SJSA1 (cell line): Measurements from ENCODE around the gene PRSS22. TPM values are rescaled to one million over a fixed set of nuclear protein-coding genes. Genes with fewer than 3 reads are reported as not detected.

Source experiments
- DNase-seq, 2 experiments: peaks; one replicate each; pipeline ENCODE4 v3.0.0-alpha.2; 2015 to 2020; ENCODE audit warnings: low spot score in 2 of 2, low read depth in 1 of 2
- H3K27ac ChIP-seq: fragments of 250-450 bp; sonication (Bioruptor Pico); 2 replicates; pipeline ENCODE4 v1.5.1; 2020; ENCODE audit warnings: mild to moderate bottlenecking, moderate library complexity
- H3K27me3 ChIP-seq: fragments of 250-450 bp; sonication (Bioruptor Pico); replicated peaks from 2 replicates; pipeline ENCODE4 v1.5.1; 2020; ENCODE audit warnings: mild to moderate bottlenecking, moderate library complexity
- H3K36me3 ChIP-seq: fragments of 250-450 bp; sonication (Bioruptor Pico); 2 replicates; pipeline ENCODE4 v1.5.1; 2020; ENCODE audit warnings: mild to moderate bottlenecking
- H3K4me1 ChIP-seq: fragments of 250-450 bp; sonication (Bioruptor Pico); replicated peaks from 2 replicates; pipeline ENCODE4 v1.6.1; 2021; ENCODE audit warnings: mild to moderate bottlenecking
- H3K4me3 ChIP-seq: fragments of 250-450 bp; sonication (Bioruptor Pico); 2 replicates; pipeline ENCODE4 v1.5.1; 2020; ENCODE audit warnings: mild to moderate bottlenecking
- H3K9me3 ChIP-seq: fragments of 250-450 bp; sonication (Bioruptor Pico); replicated peaks from 2 replicates; pipeline ENCODE4 v1.5.1; 2020; ENCODE audit warnings: mild to moderate bottlenecking
- total RNA-seq: library from RNA; depleted of rRNA; stranded (reverse); fragments of >200 nt; shearing (Covaris generic); gene quantifications from 2 replicates; pipeline ENCODE4 v1.2.3, GENCODE V29; 2014; rRNA removed

PRSS22 gene
- total RNA-seq, 1 experiment from 2014 or later = not detected

- no peak overlapping the region for H3K27ac ChIP-seq
- no peaks in the 10 kb centered on the region for H3K36me3 ChIP-seq
- peaks cover 31% of the 10 kb centered on the region for H3K27me3 ChIP-seq
- no peak overlapping the region for H3K4me3 ChIP-seq
- DNase-seq = peak in 1 of 2 experiments; percentile 35
- no peaks in the 10 kb centered on the region for H3K4me1 ChIP-seq
- H3K9me3 ChIP-seq = no peaks in the 10 kb centered on the region
Measured at GRCh38 chr16:2815299-2815771, 42.6 kb downstream of the PRSS22 start.

- H3K27me3 ChIP-seq = peaks cover 30% of the 10 kb centered on the region
- no peaks in the 10 kb centered on the region for H3K4me1 ChIP-seq
- no peak overlapping the region for H3K27ac ChIP-seq
- H3K4me3 ChIP-seq = no peak overlapping the region
- H3K9me3 ChIP-seq = no peaks in the 10 kb centered on the region
- peak in 1 of 2 experiments; percentile 38 for DNase-seq
- no peaks in the 10 kb centered on the region for H3K36me3 ChIP-seq
Measured at GRCh38 chr16:2814551-2815298, 43.2 kb downstream of the PRSS22 start.

GRCh38 chr16:2813771-2814221 lies 44.2 kb downstream of the PRSS22 start:
- Histone ChIP-seq H3K27me3 (peaks cover 22% of the 10 kb centered on the region), H3K4me3 (no peak overlapping the region), H3K27ac (no peak overlapping the region), H3K4me1 (no peaks in the 10 kb centered on the region), H3K36me3 (no peaks in the 10 kb centered on the region), H3K9me3 (no peaks in the 10 kb centered on the region)
- DNase-seq = peak in 1 of 2 experiments; percentile 35

- Histone ChIP-seq H3K4me3 (no peak overlapping the region), H3K36me3 (no peaks in the 10 kb centered on the region), H3K27me3 (peaks cover 21% of the 10 kb centered on the region), H3K4me1 (no peaks in the 10 kb centered on the region), H3K9me3 (no peaks in the 10 kb centered on the region; the same call in 1 of the 2 replicates), H3K27ac (no peak overlapping the region)
- DNase-seq = peak in 1 of 2 experiments; percentile 33
Measured at GRCh38 chr16:2811703-2812471, 46.1 kb downstream of the PRSS22 start.

GRCh38 chr16:2810651-2811050 lies 47.3 kb downstream of the PRSS22 start:
- H3K4me3 ChIP-seq = no peak overlapping the region
- peak in 1 of 2 experiments; percentile 26 for DNase-seq
- H3K27me3 ChIP-seq = peaks cover 16% of the 10 kb centered on the region
- no peak overlapping the region for H3K27ac ChIP-seq
- H3K36me3 ChIP-seq = no peaks in the 10 kb centered on the region
- no peaks in the 10 kb centered on the region; the same call in 1 of the 2 replicates for H3K9me3 ChIP-seq
- H3K4me1 ChIP-seq = no peaks in the 10 kb centered on the region

- H3K4me1 ChIP-seq = no peaks in the 10 kb centered on the region
- H3K4me3 ChIP-seq = no peak overlapping the region
- no peak overlapping the region for H3K27ac ChIP-seq
- no peaks in the 10 kb centered on the region; the same call in none of the 2 replicates for H3K9me3 ChIP-seq
- no peak for DNase-seq
- no peaks in the 10 kb centered on the region for H3K36me3 ChIP-seq
- H3K27me3 ChIP-seq = peaks cover 10% of the 10 kb centered on the region
Measured at GRCh38 chr16:2809149-2809760, 48.7 kb downstream of the PRSS22 start.

- Histone ChIP-seq H3K9me3 (peaks cover 7% of the 10 kb centered on the region), H3K27ac (no peak overlapping the region), H3K4me1 (no peaks in the 10 kb centered on the region), H3K4me3 (no peak overlapping the region), H3K36me3 (no peaks in the 10 kb centered on the region), H3K27me3 (peaks cover 10% of the 10 kb centered on the region)
- DNase-seq = no peak
Measured at GRCh38 chr16:2808181-2808580, 49.8 kb downstream of the PRSS22 start.

GRCh38 chr16:2806286-2806685 lies 51.7 kb downstream of the PRSS22 start:
- Histone ChIP-seq H3K27ac (no peak overlapping the region), H3K27me3 (peaks cover 3% of the 10 kb centered on the region), H3K4me3 (no peak overlapping the region), H3K4me1 (no peaks in the 10 kb centered on the region), H3K36me3 (no peaks in the 10 kb centered on the region), H3K9me3 (peaks cover 7% of the 10 kb centered on the region)
- DNase-seq = no peak

GRCh38 chr16:2804728-2805127 lies 53.2 kb downstream of the PRSS22 start:
- peaks cover 7% of the 10 kb centered on the region for H3K9me3 ChIP-seq
- no peak overlapping the region for H3K4me3 ChIP-seq
- H3K36me3 ChIP-seq = no peaks in the 10 kb centered on the region
- H3K27me3 ChIP-seq = peaks cover 9% of the 10 kb centered on the region
- no peak overlapping the region for H3K27ac ChIP-seq
- H3K4me1 ChIP-seq = no peaks in the 10 kb centered on the region
- no peak for DNase-seq

- Histone ChIP-seq H3K4me1 (no peaks in the 10 kb centered on the region), H3K27ac (no peak overlapping the region), H3K9me3 (peaks cover 7% of the 10 kb centered on the region), H3K36me3 (no peaks in the 10 kb centered on the region), H3K27me3 (peaks cover 9% of the 10 kb centered on the region), H3K4me3 (no peak overlapping the region)
- DNase-seq = no peak
Measured at GRCh38 chr16:2803545-2804195, 54.3 kb downstream of the PRSS22 start.

Other genes with a start within 250 kb of the PRSS22 start
- 57.7 and 95.0 TPM in 2 replicates for gene KCTD5, start 175.6 kb downstream of the PRSS22 start, total RNA-seq
- 0.37 TPM in 1 of 2 replicates, not detected in the other for gene PRSS27, start 137.9 kb downstream of the PRSS22 start, total RNA-seq
- 45.0 and 49.1 TPM in 2 replicates for gene SRRM2, start 105.5 kb downstream of the PRSS22 start, total RNA-seq
- gene ELOB, start 80.9 kb downstream of the PRSS22 start, total RNA-seq = 311 and 727 TPM in 2 replicates
- not detected in 2 replicates for gene PRSS33, start 70.6 kb downstream of the PRSS22 start, total RNA-seq
- gene PRSS41, start 59.7 kb downstream of the PRSS22 start, total RNA-seq = not detected in 2 replicates
- not detected in 2 replicates for gene PRSS21, start 40.9 kb downstream of the PRSS22 start, total RNA-seq
- 0.11 and 0.53 TPM in 2 replicates for gene ZG16B, start 27.9 kb downstream of the PRSS22 start, total RNA-seq
- 72.0 and 82.4 TPM in 2 replicates for gene FLYWCH2, start 25.0 kb upstream of the PRSS22 start, total RNA-seq
- gene FLYWCH1, start 53.8 kb upstream of the PRSS22 start, total RNA-seq = 14.7 and 17.6 TPM in 2 replicates
- not detected in 2 replicates for gene KREMEN2, start 106.1 kb upstream of the PRSS22 start, total RNA-seq
- gene PAQR4, start 111.2 kb upstream of the PRSS22 start, total RNA-seq = 29.9 and 44.0 TPM in 2 replicates
- 66.4 and 80.8 TPM in 2 replicates for gene PKMYT1, start 122.3 kb upstream of the PRSS22 start, total RNA-seq
- gene CLDN9, start 154.8 kb upstream of the PRSS22 start, total RNA-seq = not detected in 2 replicates
- gene CLDN6, start 160.0 kb upstream of the PRSS22 start, total RNA-seq = not detected in 2 replicates
- gene TNFRSF12A, start 162.2 kb upstream of the PRSS22 start, total RNA-seq = 545 and 625 TPM in 2 replicates
- gene HCFC1R1, start 165.8 kb upstream of the PRSS22 start, total RNA-seq = 16.2 and 30.6 TPM in 2 replicates
- 27.4 and 28.2 TPM in 2 replicates for gene THOC6, start 165.9 kb upstream of the PRSS22 start, total RNA-seq
- gene BICDL2, start 178.8 kb upstream of the PRSS22 start, total RNA-seq = not detected in 2 replicates
- gene MMP25, start 188.4 kb upstream of the PRSS22 start, total RNA-seq = 0.55 TPM in 1 of 2 replicates, not detected in the other
- gene IL32, start 207.5 kb upstream of the PRSS22 start, total RNA-seq = 99.8 and 160 TPM in 2 replicates
- not detected in 2 replicates for gene ZSCAN10, start 241.1 kb upstream of the PRSS22 start, total RNA-seq